Ovary (tissue), 9 donors: Measurements from ENCODE around the gene TTC21A. TPM values are rescaled to one million over a fixed set of nuclear protein-coding genes. Genes with fewer than 3 reads are reported as not detected.
A peak's percentile ranks its signal among the peaks of the same experiment; 100 is the strongest.

ENCODE experiments used
- DNase-seq, 5 donors: peaks; one replicate each; pipeline ENCODE4 v3.0.0-alpha.2; 2019 to 2020
- H3K27ac ChIP-seq, 2 donors: fragments of 200-600 bp; one replicate each; pipeline versions ENCODE4 v1.5.1 to v1.8.0; 2019 to 2022
- H3K27me3 ChIP-seq: fragments of 200-600 bp; one replicate; pipeline ENCODE4 v1.8.0; 2022
- H3K36me3 ChIP-seq: fragments of 200-600 bp; sonication (generic); one replicate; pipeline ENCODE4 v1.5.1; 2019
- H3K4me1 ChIP-seq: one replicate; pipeline ENCODE4 v1.8.1; 2013; ENCODE audit warnings: mild to moderate bottlenecking, moderate library complexity; ENCODE audit not compliant: insufficient read depth
- H3K4me3 ChIP-seq: fragments of 200-600 bp; sonication (generic); one replicate; pipeline ENCODE4 v1.5.1; 2017
- H3K9me3 ChIP-seq, 2 donors: fragments of 200-600 bp in 1 of 2; sonication (generic) in 1 of 2; one replicate each; pipeline versions ENCODE4 v1.5.1 to v1.8.1; 2013 to 2019; ENCODE audit warnings: mild to moderate bottlenecking in 1 of 2, moderate library complexity in 1 of 2
- CTCF ChIP-seq, 3 donors: fragments of 450-650 bp in 2 of 3; fragments of 200-600 bp in 1 of 3; IDR thresholded peaks; one replicate each; pipeline versions ENCODE4 v1.5.1 to v1.8.0; 2016 to 2022; ENCODE audit warnings: antibody characterized with exemption in 3 of 3, mild to moderate bottlenecking in 1 of 3
- EP300 ChIP-seq: sonication (generic); formaldehyde crosslinking; IDR thresholded peaks from one replicate; pipeline ENCODE4 v1.6.1; 2017; ENCODE audit warnings: antibody characterized with exemption
- POLR2A ChIP-seq: fragments of 450-650 bp; IDR thresholded peaks from one replicate; pipeline ENCODE4 v1.6.1; 2017; ENCODE audit warnings: antibody characterized with exemption, mild to moderate bottlenecking, moderate library complexity
- WGBS, 3 donors: extraction: QIAGEN DNeasy Blood & Tissue Kit in 1 of 3; methylation state at CpG; one replicate each; pipeline versions ENCODE4 v1.1.5 to v1.1.7; 2013 to 2017; 5-methylcytosine and 5-hydroxymethylcytosine counted together
- intact Hi-C, 4 donors: fragments of 100-400 bp; cut with DNase I; formaldehyde crosslinking; loops; one replicate each; pipeline versions ENCODE4 v1.11.0 to v1.15.1; 2022 to 2023
- polyA plus RNA-seq, 2 donors: library from polyadenylated mRNA; stranded (reverse); fragments of 200-250 nt in 1 of 2; fragments of 350-450 nt in 1 of 2; fragmentation: Illumina TruSeq in 1 of 2; extraction: RNeasy Lipid Tissue Mini Kit (QIAGEN cat#74804) in 1 of 2; gene quantifications; one replicate each; pipeline ENCODE4 v1.2.3, GENCODE V29; 2013 to 2014
- total RNA-seq, 7 donors: library from RNA; depleted of rRNA in 2 of 7; stranded (reverse); fragments of >200 nt in 2 of 7; fragmentation: NEBNext Ultra II Directional in 3 of 7; extraction: Animal tissue kit (Norgen Biotek cat#: 25700) in 3 of 7; gene quantifications; one replicate each; pipeline versions ENCODE4 v1.1.0 to v1.2.4, GENCODE V29; 2016 to 2023
- donor health status: DM: no; HTN: no; CAD: no; lungs with moderate emphysema.
- donor health status: DM: no; HTN: no; CAD: no.
- donor health status: Bipolar disorder and iron deficiency.
- donor health status: DM: yes; HTN: yes; CAD: no.
- donor health status: DM: no; HTN: no; CAD: no.
- donor health status: DM: yes; HTN: yes; CAD: no.

The TTC21A gene
- total and polyA plus RNA-seq, 9 donors: 4.2 to 21.4 (median 6.6) TPM

- Histone ChIP-seq H3K4me3 (no peak overlapping the region), H3K27me3 (no peaks in the 10 kb centered on the region), H3K27ac (no peak overlapping the region), H3K9me3 (no peaks in the 10 kb centered on the region), H3K4me1 (no peaks in the 10 kb centered on the region), H3K36me3 (no peaks in the 10 kb centered on the region)
- no peak for DNase-seq
- 76 to 84% (median 77%) methylated on average over 5 of the region's 5 CpGs for WGBS, 3 donors
- intact Hi-C loops: no loop called here
- TF ChIP-seq POLR2A: no peak
- TF ChIP-seq CTCF (IDR thresholded peaks at IDR 0.05): no peak
- TF ChIP-seq EP300: no peak
Observed at GRCh38 chr3:39118931-39119660, 11.6 kb downstream of the TTC21A start.

- H3K27me3 ChIP-seq: no peaks in the 10 kb centered on the region
- H3K4me3 ChIP-seq: no peak overlapping the region
- H3K9me3 ChIP-seq: no peaks in the 10 kb centered on the region
- H3K36me3 ChIP-seq: no peaks in the 10 kb centered on the region
- no peaks in the 10 kb centered on the region for H3K4me1 ChIP-seq
- intact Hi-C loops: no loop called here
- TF ChIP-seq POLR2A (no peak), EP300 (no peak), CTCF (IDR thresholded peaks at IDR 0.05) (no peak)
- H3K27ac ChIP-seq: no peak overlapping the region
- WGBS, 3 donors: 94 to 98% (median 97%) methylated on average over 2 of the region's 2 CpGs
- no peak for DNase-seq
Observed at GRCh38 chr3:39121621-39122020, 14.1 kb downstream of the TTC21A start.

GRCh38 chr3:39122813-39123212 is 15.3 kb downstream of the TTC21A start:
- no peak for TF ChIP-seq CTCF (IDR thresholded peaks at IDR 0.05)
- TF ChIP-seq POLR2A: no peak
- TF ChIP-seq EP300: no peak
- no peaks in the 10 kb centered on the region for H3K9me3 ChIP-seq
- no peaks in the 10 kb centered on the region for H3K27me3 ChIP-seq
- no peaks in the 10 kb centered on the region for H3K36me3 ChIP-seq
- H3K27ac ChIP-seq: no peak overlapping the region
- H3K4me3 ChIP-seq: no peak overlapping the region
- no peaks in the 10 kb centered on the region for H3K4me1 ChIP-seq
- DNase-seq: no peak
- intact Hi-C loops: no loop called here
- 88 to 90% (median 90%) methylated on average over 1 of the region's 1 CpG for WGBS, 3 donors

- no peaks in the 10 kb centered on the region for H3K27me3 ChIP-seq
- no peak overlapping the region for H3K27ac ChIP-seq
- peak in 1 of 5 donors; percentile 24 for DNase-seq
- H3K4me3 ChIP-seq: no peak overlapping the region
- intact Hi-C loops: loop anchor here in 3 of 4 donors (5.0 kb wide), 2 partner anchors 162 to 167 kb away; no protein-coding TSS in a partner anchor
- peak in 1 of 3 donors; percentile 18 for TF ChIP-seq CTCF (IDR thresholded peaks at IDR 0.05)
- no peak for TF ChIP-seq POLR2A
- no peaks in the 10 kb centered on the region for H3K4me1 ChIP-seq
- no peaks in the 10 kb centered on the region for H3K36me3 ChIP-seq
- H3K9me3 ChIP-seq: no peaks in the 10 kb centered on the region
- WGBS, 3 donors: 64 to 69% (median 66%) methylated on average over 5 of the region's 5 CpGs
Observed at GRCh38 chr3:39124876-39125840, 17.7 kb downstream of the TTC21A start.
